CD4-positive, alpha-beta T cell treated with Interleukin-6 for 4 hours (primary cell): ENCODE data around the gene TSPAN11.

Experiments
- DNase-seq: peaks from one replicate; pipeline ENCODE4 v3.0.0-alpha.2; 2020; ENCODE audit warnings: mixed read lengths

TSPAN11 gene

DNA sequence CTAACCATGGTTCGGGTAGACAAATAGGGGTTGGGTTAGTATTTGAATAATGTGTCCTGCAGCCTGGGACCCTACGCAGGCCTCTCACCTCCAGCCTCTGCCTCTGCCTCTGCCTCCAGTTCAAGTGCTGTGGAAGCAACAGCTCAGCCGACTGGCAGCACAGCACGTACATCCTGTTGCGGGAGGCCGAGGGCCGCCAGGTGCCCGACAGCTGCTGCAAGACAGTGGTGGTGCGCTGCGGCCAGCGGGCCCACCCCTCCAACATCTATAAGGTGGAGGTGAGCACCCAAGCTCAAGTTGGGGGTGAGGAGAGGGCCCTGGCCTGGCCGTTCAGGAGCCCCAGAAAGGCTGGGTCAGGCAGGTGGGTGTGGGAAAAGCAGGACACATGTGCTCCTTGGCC lies 55.9 kb downstream of the TSPAN11 start:
- DNase-seq, result no peak

DNA sequence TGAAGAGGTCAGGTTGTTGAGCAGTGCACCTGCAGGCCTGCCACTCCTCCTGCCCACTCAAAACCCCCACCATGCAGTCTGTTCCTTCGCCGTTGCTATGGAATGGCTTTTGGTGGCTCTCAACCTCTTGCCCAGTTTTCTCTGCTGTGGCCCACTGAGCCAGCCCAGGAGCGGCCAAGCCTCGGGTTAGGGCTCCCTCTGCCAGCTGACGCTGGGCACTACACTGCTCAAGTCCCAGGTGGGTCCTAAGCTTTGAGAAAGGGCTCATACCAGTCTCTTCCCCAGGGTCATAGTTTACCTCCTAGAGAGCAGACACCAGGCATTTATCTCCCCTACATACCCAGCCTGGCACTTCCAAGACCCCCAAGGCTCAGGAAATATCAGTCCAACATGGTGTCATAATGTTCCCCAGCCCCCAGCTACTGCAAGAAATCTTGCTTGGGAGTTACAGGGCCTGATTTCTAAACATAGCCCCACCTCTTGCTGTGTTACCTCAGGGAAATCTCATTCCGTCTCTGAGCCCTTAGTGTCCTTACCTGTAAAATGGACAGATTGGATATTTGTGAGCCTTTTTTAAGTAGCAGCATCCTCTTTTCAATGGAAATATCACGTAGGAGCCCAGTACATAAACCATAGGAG lies 59.4 kb downstream of the TSPAN11 start:
- DNase-seq, result no peak

DNA sequence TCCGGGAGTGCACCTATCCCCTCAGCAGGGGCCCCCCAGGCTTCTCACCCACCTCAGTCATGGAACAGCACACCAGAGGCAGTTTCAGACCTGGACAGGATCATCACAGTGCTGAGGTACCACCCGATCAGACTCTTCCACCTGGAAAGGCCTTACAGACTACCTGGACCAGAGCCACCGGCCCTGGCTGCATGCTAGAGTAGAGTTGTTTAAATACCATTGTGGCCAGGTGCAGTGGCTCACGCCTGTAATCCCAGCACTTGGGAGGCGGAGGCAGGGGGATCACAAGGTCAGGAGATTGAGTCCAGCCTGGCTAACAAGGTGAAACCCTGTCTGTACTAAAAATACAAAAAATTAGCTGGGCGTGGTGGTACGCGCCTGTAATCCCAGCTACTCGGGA lies 61.5 kb downstream of the TSPAN11 start:
- DNase-seq, result no peak

DNA sequence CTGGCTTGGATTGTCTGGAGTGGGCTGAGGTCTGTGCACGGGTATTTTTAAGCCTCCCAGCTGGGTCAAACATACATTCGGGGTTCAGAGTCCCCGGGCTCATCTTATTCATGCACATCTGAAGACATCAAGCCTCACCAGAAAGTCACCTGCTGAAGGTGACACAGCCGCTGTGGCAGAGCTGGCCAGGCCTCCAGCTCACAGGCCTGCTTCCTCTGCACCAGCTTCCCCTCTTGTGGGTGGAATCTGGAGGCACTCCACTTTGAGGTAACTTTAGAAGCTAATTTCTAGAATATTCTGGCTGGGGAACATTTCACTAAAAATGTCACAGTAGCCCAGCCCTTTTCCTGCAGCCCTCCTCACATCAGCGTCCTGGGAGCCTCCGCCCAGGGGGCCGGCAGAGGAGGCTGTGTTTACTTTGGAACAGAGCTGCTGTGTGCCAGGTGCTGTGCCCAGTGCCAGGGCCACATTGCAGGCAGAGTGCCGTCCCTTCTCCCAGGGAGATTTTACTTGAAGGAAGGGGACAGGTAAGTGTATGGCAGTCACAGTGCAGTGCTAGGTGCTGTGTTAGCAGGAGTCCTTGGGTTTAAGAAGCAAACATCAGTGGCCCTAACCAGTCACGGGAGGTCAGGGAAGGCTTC lies 62.2 kb downstream of the TSPAN11 start:
- no peak for DNase-seq

DNA sequence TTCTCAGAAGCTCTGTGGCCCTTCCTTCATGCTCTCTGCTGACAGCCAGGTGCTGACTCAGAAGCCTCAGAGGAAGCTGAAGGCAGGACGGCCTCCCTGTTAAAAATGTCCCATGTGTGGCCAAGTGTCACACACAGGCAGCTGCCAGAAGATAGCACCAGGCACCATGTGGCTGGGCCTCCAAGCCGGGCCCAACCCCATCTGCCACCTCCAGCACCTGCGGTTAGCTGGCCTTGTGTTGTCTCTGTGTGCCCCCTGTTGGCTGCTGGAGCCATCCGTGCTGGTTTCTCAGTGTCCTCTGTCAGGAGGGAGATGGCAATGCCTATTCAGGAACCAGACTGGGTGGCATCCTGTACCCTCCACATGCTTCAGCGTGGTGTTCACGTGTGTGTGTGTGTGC lies 63.2 kb downstream of the TSPAN11 start:
- no peak for DNase-seq

DNA sequence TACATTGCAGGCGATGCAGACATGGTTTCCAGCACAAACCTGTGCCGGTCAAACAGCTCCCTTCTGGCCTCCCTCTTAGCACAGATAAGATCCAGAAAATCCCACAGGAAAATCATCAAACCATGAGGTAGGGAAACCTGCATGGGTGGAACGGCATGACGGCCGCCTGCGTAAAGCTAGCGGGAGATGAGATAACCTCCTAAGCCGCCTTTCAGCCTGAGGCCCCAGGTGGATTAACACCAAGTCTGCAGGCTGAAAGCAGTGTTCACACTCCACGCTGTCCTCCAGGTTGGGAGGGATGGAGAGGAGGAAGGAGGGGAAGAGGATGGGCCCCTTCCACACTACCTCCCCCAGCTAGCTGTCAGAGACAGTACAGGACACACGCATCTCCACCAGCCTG lies 63.8 kb downstream of the TSPAN11 start:
- DNase-seq, result no peak

DNA sequence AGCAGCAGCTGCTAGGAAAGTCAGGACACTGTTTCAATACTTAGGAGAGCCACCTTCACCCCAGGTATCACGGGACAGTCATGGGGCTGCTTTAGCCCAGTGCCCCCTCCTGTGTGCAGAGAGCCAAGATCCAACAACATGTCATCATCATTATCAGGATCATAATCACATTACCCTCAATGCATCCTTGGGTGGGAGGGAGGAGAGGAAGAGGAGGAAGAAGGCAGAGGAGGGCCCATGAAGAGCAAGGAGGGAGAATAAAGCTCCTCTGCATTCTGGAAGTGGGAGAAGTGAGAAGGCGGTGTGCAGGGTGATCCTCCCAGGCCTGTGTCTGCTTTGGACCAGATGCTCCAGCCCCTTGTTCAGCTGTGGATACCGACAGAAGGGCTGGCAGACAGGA lies 64.2 kb downstream of the TSPAN11 start:
- DNase-seq, result no peak

DNA sequence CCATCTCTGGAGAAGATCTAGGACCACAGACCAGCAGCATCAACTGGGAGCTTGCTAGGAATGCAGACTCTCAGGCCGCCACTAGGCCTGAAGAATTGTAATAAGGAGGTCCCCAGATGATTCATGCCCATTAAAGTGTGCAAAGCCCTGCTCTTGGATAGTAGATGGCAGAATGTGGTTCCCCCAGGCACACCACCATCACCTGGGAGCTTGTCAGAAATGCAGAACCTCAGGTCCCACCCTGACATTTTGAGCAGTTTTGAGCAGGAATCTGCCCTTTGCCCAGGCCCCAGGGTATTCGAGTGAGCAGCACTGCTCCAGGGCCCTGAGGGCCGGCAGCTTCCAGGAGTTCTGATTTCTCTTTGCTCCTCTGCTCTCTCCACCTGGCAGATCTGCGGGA lies 64.9 kb downstream of the TSPAN11 start:
- no peak for DNase-seq

DNA sequence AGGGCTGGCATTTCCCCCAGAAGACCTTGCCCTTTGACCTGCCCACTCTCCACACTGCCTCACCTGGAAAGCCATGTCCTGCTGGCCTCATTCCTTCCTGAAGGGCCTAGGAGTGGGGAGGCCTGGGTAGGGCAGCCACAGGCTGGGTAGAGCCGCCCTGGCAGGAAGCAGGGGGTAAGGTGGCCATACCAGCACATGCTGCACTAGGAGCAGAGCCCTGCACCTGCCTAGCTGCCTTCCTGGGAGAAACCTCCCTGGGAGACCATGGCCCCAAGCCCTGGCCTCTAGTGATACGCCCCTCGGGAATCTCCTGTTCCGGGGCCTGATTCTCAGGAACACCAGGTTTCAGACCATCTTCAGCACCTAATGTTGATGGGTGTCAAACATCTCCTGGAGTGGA lies 65.8 kb downstream of the TSPAN11 start:
- DNase-seq, result no peak

DNA sequence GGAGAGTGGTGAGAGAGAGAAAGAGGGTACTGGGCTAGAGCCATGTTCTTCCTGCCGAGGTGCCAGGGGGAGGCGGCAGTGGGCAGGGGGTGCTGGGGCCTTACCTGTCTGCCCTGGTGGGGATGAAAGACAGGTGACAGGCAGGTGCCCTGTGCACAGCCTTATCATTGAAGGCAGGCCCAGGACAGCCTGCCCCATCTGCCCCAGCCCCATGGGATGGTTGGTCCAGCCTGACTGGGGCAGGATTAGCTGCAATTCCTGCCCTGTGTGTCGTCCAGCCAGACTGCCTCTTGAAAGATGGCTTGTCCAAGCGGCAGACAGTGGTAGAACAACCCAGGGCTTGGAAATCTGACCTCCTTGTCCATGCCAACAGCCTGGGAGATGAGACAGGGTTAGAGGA lies 67.2 kb downstream of the TSPAN11 start:
- no peak for DNase-seq

DNA sequence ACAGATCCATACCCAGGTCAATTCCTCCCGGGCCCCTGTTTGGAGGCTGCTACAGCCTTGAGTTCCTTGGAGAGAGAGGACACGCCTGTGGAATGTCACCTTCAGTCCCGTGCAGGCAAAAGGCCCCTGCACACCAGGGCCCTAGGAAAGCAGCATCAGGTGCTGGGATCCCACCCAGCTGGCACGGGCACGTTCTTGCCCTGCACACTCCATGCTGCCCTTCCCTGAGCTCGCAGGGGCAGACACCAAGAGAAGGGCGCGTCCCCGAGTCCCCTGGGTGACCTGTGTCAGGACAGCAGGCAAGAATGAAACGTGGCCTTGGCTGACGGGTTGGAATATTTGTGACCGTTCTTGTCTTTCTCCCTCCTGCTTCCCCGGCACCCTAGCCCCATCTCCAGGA lies 67.7 kb downstream of the TSPAN11 start:
- no peak for DNase-seq

DNA sequence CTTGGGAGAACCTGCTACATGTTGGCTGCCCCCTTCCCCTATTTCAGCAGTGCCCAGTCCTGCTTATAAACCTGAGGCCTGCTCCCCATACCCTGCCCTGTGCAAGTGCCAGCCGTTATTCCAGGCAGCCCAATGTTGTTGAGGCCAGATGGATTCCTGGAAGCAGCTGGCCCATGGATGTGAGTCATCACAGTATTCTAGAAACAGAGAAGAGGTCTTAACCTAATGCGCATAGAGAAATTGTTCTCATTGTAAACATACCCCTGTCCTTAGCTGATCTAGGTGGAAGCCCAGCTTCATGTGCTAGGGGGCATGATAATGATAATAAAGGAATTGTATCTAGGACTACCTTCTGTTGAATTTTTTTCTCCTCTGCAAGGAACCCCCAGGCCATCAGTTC lies 69.7 kb downstream of the TSPAN11 start:
- no peak for DNase-seq

DNA sequence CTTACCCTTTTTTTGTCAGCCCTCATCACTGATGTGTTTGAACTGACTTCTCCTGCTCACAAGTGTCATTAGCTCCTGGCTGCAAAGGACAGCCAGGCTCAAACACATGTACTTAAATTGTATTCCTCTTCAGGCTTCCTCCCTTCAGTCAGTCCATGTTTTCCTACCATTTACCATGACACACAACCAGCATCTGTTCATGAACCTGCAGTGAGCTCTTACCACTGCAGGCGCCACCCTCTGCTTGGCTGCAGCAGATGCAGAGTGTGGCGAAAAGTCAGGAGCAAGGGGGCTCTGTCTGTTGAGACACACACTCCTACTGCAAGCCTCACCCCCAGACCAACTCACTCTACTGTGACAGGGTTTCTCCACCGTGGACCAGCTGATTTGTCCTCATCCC lies 70.2 kb downstream of the TSPAN11 start:
- DNase-seq, result no peak

DNA sequence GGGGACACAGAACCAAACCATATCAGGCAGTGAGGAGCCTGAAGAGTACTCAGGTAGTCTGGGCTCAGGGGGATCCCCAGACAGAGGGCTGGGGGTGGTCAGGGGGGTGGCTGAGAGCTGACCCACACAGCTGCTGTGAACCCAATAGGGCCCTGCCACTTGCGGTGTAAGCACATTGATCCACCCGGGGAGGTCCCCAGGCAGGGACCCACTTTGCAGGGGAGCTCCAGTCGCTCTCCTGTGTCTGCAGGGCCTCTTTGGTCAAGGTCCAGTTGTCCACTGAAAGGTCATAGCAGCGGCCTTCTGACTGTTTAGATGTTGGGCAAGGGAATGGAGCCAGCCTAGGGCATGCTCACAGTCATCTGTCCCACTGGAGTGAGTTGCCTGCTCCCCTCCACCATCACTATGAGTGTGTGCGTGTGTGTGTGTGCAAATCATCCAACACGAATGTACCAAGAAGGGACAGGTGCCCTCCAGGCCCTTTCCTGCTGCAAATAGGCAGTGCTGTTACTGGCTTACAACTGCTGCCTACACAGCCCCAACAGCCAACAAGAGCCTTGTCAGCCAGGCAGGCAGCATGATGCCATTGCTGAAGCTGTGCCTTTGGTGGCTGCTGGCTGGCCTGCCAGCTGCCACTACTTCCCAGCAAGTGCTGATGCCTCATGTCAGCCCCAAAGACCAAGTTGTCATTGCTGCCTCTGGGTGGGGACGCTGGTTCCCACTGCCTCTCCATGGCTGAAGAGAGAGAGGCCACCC lies 71.3 kb downstream of the TSPAN11 start:
- DNase-seq, result no peak

DNA sequence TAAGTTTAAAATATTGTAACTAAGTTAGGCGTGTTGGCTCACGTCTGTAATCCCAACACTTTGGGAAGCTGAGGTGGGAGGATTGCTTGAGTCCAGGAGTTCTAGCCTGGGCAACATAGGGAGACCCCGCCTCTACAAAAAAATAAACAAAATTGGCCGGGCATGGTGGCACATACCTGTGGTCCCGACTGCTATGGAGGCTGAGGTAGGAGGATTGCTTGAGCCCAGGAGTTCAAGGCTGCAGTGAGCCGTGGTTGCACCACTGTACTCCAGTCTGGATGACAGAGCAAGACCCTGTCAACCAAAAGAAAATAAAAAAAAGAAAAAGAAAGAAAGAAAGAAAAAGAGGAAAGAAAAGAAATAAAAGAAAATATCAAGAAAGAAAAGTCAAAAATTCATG lies 72.5 kb downstream of the TSPAN11 start:
- DNase-seq, result no peak

DNA sequence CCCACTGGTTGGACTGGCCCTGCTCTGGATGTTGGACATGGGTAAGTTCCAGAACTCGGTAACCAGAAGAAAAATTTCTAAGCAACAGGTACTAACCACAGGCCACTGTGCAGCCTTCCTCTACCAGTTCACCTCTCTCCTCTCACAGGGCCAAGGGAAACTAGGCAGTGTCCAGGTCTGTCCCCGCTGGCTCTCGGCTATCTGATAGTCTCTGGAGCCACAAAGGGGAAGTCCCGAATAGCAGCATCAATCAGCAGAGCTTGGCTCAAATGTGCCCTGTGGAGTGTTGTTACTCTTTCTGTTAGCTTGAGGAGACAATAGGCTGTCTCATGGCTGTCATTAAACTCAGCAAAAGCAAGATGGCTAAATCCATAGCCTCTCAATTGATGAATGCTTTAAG lies 73.2 kb downstream of the TSPAN11 start:
- DNase-seq, result no peak

DNA sequence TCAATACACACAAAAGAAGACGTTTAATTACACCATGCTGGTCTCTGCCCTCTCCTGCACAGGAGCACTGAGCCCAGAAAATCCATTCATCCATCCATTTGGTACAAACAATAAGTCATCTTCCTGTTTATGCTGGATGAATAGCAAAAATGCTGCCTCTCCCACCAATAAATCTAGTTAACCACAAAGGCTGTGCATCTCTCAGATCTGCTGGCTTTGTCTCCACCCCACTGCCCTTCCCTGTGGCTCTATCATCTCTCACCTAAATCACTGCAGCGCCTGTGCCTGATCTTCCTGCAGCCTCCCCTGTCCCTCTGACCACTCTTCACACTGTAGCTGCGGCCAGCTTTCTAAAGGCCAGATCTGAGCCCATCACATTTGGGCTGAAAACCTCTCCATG lies 74.2 kb downstream of the TSPAN11 start:
- no peak for DNase-seq

DNA sequence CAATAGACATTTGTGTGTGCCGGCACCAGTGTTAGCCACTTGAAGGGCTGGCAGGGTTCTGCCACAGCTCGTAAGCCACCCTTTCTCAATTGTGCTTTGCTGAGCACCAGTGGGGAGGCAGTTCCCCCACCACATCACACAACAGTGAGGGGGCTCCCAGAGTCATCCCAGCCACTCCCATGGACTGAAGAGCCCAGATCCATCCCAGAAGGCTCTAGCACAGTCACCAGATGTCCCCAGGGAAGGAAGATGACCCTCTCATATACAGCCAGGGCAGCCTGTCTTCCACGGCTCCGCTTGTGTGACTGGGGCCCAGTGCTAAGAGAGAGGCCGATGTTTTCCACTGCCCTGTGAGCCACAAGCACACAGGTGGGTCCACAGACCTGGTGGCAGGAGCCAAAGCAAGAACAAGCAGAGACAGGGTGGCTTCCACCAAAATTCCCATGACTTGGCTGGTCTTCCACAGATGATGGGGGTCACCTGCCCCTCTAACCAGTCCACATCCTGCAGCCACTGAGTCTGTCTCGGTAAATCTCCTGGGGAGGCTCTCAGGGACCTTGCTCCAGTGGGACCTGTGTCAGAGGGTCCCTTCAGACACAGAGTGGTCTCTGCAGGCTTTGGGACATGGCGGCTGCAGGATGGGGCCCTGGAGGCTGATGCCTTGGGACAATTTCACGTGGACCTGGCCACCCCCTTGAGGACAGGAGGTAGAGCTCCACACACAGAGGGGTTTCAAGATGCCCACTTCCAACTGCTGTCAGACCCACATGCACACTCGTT lies 75.2 kb downstream of the TSPAN11 start:
- DNase-seq, result no peak

DNA sequence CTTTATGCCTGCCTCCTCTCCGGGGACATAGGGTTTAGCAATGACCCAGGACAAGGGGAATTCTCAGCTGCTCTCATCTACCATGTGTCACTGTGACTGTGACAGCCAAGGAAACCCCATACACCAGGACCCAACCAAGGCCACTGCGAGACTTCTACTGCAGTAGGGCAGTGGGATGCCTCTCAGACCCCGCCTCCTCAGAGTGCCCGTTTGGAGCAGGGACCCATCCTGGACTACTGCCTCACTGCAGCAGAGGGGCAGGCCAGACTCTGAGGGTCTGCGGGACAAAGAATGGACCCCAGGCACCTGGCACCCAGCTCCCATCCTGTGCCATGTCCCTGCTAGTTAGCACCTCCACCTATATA lies 75.8 kb downstream of the TSPAN11 start:
- no peak for DNase-seq

DNA sequence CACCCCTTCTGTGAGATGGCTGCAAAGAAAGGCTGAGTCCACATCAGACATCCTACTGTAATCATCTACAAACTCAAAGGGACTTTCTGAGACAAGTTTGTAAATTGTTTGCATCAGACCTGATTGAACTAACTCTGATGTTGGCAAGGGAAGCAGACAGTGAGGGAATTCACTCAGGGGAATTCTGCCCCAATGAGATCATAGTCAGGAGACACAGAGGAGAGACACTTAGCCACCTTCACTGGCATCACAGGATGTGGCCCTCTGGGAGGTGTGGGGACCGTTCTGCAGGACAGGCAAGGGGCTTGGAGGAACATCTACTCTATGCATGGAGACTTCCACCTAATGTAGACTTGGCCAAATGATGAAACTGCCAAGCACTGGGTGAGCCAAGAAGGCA lies 76.5 kb downstream of the TSPAN11 start:
- DNase-seq, result no peak

DNA sequence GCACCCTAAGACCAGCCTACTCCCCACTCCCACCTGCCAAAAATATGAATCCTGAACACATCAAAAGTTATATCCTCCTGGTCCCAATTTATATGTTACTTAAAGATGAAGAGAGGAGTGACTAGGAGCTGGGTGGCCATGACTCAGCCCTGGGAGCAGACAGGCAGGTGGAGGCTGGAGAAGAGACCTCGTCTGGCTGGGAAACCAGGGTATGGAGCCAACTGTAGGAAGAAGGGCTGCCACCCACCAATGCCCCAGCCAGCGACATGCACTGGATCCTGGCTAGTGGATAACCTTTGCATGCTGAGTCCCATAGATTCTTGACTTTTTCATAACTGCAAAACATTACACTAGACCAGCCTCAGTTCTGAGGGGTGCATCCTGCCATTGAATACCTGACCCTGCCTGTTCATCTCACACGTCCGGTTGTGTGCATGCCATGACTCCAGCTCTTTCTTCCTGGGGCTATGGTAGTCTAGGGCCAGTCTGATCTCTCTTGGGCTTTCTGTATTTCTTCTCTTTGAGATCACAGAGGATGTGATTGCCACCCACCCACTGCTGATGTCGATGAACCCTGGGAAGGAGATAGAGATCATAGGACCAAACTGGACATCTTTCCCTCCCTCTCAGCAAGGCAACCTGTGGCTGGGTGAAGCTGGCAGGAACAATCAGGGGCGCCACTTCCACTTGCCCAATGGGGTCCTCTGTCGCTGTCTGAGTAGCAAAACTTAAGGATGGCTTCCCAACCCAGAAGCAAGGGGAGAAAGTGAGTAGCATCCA lies 77.5 kb downstream of the TSPAN11 start:
- DNase-seq, result no peak

DNA sequence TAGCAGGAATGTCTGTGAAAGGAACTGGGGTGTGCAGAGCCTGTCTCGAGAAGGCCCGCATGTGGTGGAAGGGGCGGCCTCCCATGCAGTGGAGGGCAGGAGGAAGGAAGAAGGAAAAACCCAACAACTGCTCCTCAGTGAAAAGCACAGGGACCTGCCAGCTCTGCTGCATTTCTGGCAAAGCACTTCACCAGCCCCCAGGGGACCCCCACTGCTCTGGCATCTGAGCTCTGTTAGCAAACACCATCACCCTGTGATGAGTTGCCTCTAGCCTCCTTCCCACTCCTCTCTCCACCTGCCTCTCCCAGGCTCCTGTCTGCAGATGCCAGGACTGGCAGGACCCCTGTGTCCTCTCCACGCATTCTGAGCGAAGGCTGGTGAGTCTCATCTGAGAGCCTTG lies 78.1 kb downstream of the TSPAN11 start:
- DNase-seq, result no peak
